A549 treated with AZD9567 at 1 μM for 4 hours (cell line): ENCODE measurements around the gene CCT6B. TPM values are rescaled to one million over a fixed set of nuclear protein-coding genes. Genes with fewer than 3 reads are reported as not detected.

Experiments
- total RNA-seq: library from RNA; stranded (reverse); fragments of 200-300 nt; extraction: Qiagen RNA extraction; gene quantifications from 5 replicates; pipeline ENCODE4 v1.2.3, GENCODE V29; 2022; ENCODE audit not compliant: insufficient read depth

The CCT6B gene
- total RNA-seq: 1.2 to 2.2 TPM (median 1.7 TPM) in 5 replicates

GRCh38 chr17:34961093-34961911 is at the start of gene CCT6B, which contains the start of gene ZNF830:
Gene CCT6B, minus strand, starts transcription at chr17:34961460. Its CDS starts 67 bp downstream, at chr17:34961393.
Gene ZNF830, plus strand, starts transcription at chr17:34961540. Its CDS starts 27 bp downstream, at chr17:34961567.

GRCh38 chr17:34980353-34980680 is 19.1 kb upstream of the CCT6B start, which contains the start of gene LIG3:
Gene LIG3, plus strand, starts transcription at chr17:34980512. Its CDS starts 2,494 bp downstream, at chr17:34983006.

Other genes starting within 250 kb of the CCT6B start
- 13.2 to 19.2 TPM (median 15.6 TPM) in 5 replicates for gene ZNF830, start 80 bp upstream of the CCT6B start, total RNA-seq
- 14.5 to 38.6 TPM (median 16.5 TPM) in 5 replicates for gene LIG3, start 19.1 kb upstream of the CCT6B start, total RNA-seq
- gene RFFL, start 102.2 kb upstream of the CCT6B start, total RNA-seq: 33.3 to 46.1 TPM (median 44.6 TPM) in 5 replicates
- 24.6 to 34.3 TPM (median 27.8 TPM) in 5 replicates for gene RAD51D, start 158.4 kb upstream of the CCT6B start, total RNA-seq
- 0.06 to 0.09 TPM (median 0.08 TPM) in 4 of 5 replicates, not detected in the other for gene FNDC8, start 160.2 kb upstream of the CCT6B start, total RNA-seq
- gene NLE1, start 180.8 kb upstream of the CCT6B start, total RNA-seq: 33.9 to 36.9 TPM (median 36.6 TPM) in 5 replicates
- not detected in 5 replicates for gene UNC45B, start 186.4 kb upstream of the CCT6B start, total RNA-seq
- gene SLC35G3, start 232.9 kb upstream of the CCT6B start, total RNA-seq: not detected in 5 replicates